ENCODE measurements around the gene SLIT3.

SLIT3 gene

GRCh38 chr5:168827636-168828035 lies 473.3 kb downstream of the SLIT3 start:
- DNase-seq (ENCODE audit: low read depth) = no peak

GRCh38 chr5:168826246-168826725 lies 474.7 kb downstream of the SLIT3 start:
- DNase-seq (ENCODE audit: low read depth) = no peak

GRCh38 chr5:168822745-168823281 lies 478.1 kb downstream of the SLIT3 start:
- no peak for DNase-seq (ENCODE audit: low read depth)

GRCh38 chr5:168822248-168822744 lies 478.6 kb downstream of the SLIT3 start:
- no peak for DNase-seq (ENCODE audit: low read depth)

- DNase-seq (ENCODE audit: low read depth) = no peak
Observed at GRCh38 chr5:168820874-168821273, 480.1 kb downstream of the SLIT3 start.

GRCh38 chr5:168819004-168819621 lies 481.8 kb downstream of the SLIT3 start:
- no peak for DNase-seq (ENCODE audit: low read depth)

- DNase-seq (ENCODE audit: low read depth) = no peak
Observed at GRCh38 chr5:168818558-168818957, 482.4 kb downstream of the SLIT3 start.

GRCh38 chr5:168817591-168817990 lies 483.3 kb downstream of the SLIT3 start:
- no peak for DNase-seq (ENCODE audit: low read depth)

GRCh38 chr5:168816661-168817060 lies 484.3 kb downstream of the SLIT3 start:
- no peak for DNase-seq (ENCODE audit: low read depth)

- no peak for DNase-seq (ENCODE audit: low read depth)
Observed at GRCh38 chr5:168813184-168813968, 487.6 kb downstream of the SLIT3 start.

- DNase-seq (ENCODE audit: low read depth) = no peak
Observed at GRCh38 chr5:168810641-168811040, 490.3 kb downstream of the SLIT3 start.

GRCh38 chr5:168809218-168809617 lies 491.7 kb downstream of the SLIT3 start:
- no peak for DNase-seq (ENCODE audit: low read depth)

- no peak for DNase-seq (ENCODE audit: low read depth)
Observed at GRCh38 chr5:168808051-168808616, 492.8 kb downstream of the SLIT3 start.

- no peak for DNase-seq (ENCODE audit: low read depth)
Observed at GRCh38 chr5:168807287-168807686, 493.7 kb downstream of the SLIT3 start.

- no peak for DNase-seq (ENCODE audit: low read depth)
Observed at GRCh38 chr5:168803541-168803940, 497.4 kb downstream of the SLIT3 start.

GRCh38 chr5:168802337-168802736 lies 498.6 kb downstream of the SLIT3 start:
- no peak for DNase-seq (ENCODE audit: low read depth)

- no peak for DNase-seq (ENCODE audit: low read depth)
Observed at GRCh38 chr5:168801567-168801966, 499.4 kb downstream of the SLIT3 start.

- no peak for DNase-seq (ENCODE audit: low read depth)
Observed at GRCh38 chr5:168800701-168801100, 500.2 kb downstream of the SLIT3 start.

- no peak for DNase-seq (ENCODE audit: low read depth)
Observed at GRCh38 chr5:168798065-168799023, 502.6 kb downstream of the SLIT3 start.

GRCh38 chr5:168796593-168797580 lies 504.1 kb downstream of the SLIT3 start:
- DNase-seq (ENCODE audit: low read depth) = no peak
